LoVo (cell line): ENCODE results near the gene L1TD1.
"Not testable (repeated sequence)": the region's sequence is repeated elsewhere in the genome, so short reads cannot be mapped to it uniquely, and the experiment has no call there.

Experiments
- DNase-seq: peaks from one replicate; pipeline ENCODE4 v3.0.0-alpha.2; 2016; ENCODE audit warnings: low spot score

L1TD1 gene, protein sequence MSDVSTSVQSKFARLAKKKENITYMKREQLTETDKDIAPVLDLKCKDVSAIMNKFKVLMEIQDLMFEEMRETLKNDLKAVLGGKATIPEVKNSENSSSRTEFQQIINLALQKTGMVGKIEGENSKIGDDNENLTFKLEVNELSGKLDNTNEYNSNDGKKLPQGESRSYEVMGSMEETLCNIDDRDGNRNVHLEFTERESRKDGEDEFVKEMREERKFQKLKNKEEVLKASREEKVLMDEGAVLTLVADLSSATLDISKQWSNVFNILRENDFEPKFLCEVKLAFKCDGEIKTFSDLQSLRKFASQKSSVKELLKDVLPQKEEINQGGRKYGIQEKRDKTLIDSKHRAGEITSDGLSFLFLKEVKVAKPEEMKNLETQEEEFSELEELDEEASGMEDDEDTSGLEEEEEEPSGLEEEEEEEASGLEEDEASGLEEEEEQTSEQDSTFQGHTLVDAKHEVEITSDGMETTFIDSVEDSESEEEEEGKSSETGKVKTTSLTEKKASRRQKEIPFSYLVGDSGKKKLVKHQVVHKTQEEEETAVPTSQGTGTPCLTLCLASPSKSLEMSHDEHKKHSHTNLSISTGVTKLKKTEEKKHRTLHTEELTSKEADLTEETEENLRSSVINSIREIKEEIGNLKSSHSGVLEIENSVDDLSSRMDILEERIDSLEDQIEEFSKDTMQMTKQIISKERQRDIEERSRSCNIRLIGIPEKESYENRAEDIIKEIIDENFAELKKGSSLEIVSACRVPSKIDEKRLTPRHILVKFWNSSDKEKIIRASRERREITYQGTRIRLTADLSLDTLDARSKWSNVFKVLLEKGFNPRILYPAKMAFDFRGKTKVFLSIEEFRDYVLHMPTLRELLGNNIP

DNA sequence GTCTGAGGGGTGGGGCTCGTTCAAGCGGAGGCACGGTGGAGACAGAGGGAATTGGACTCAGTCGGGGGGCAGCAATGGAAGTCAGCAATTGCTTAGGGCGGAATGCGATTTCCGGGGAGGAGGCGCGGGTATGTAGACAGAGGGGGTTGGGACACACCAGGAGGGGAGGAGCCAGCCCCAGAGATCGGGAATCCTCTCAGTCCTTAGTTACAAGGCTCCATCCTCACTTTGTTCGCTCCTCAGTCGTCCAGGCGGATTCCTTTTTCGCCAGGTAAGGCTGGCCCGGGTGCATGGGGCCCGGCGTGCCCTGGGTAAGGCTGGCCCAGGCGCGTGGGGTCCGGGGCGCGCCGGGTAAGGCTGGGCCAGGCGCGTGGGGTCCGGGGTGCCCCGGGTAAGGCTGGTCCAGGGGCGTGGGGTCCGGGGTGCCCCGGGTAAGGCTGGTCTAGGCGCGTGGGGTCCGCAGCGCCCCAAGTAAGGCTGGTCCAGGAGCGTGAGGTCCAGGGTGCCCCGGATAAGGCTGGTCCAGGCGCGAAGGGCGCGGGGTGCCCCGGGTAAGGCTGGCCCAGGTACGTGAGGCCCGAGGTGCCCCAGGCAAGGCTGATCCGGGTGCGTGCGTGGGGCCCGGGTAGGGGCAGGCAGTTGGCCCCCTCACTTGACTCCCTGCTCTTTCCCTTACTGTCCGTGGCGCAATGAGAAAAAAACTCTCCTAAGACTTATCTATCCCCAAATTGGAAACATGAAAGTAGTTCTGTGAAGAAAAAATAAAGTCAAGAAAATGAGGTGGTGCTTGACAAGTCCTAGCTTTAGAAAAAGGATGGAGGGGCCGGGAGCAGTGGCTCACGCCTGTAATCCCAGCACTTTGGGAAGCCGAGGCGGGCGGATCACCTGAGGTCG lies at the start of gene L1TD1:
Gene L1TD1, plus strand, starts transcription at position 199 of the 894 bp plus-strand sequence. CDS start 11,780 bp downstream, outside the sequence.
- no peak for DNase-seq

DNA sequence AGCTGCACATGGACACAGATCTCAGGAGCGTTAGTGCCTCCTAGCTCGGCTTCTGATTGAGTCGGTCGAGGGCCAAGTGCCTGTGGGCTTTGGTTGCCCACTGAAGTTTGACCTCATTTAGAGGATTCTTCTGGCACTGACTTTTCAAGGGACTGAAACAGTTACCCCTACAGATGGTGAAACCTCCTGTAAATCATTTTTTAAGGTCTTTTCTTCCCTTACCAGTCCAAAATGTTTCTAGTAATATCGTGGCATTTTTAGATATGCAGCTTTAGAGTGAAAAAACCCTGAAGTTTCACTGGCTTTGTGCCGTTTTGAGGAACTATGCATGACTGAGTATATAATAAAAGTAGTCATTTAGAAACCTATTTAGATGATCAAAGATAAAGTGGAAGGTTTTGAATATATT lies 34.7 kb upstream of the L1TD1 start:
- DNase-seq: no peak

DNA sequence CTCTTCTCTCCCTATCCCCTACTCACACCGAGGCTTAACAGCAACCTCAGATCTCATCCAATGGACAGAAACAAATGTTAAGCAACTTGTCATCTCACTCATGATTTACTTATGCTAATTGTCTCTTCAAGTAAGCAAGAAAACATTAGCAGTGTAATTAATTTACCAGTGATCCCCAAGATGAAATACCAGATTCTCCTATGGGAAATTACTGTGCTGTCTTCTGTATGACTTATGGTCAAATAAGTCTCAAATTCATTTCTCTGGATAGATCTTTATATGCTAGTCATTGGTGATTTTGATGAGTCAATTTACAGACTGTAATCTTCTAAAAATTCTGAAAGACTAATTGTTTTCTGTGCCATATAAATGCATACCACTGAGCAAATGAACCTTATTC lies 32.9 kb upstream of the L1TD1 start:
- DNase-seq: no peak

DNA sequence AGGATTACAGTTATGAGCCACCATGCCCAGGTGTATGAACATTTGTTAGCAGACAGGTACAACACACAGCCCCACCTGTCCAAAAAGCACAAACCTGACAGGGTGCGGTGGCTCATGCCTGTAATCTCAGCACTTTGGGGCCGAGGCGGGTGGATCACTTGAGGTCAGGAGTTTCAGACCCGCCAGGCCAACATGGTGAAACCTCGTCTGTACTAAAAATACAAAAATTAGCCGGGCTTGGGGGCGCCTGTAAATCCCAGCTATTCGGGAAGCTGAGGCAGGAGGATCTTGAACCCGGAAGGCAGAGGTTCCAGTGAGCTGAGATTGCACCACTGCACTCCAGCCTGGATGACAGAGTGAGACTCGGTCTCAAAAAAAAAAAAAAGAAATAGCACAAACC lies 24.3 kb upstream of the L1TD1 start:
- DNase-seq: not testable (repeated sequence)

DNA sequence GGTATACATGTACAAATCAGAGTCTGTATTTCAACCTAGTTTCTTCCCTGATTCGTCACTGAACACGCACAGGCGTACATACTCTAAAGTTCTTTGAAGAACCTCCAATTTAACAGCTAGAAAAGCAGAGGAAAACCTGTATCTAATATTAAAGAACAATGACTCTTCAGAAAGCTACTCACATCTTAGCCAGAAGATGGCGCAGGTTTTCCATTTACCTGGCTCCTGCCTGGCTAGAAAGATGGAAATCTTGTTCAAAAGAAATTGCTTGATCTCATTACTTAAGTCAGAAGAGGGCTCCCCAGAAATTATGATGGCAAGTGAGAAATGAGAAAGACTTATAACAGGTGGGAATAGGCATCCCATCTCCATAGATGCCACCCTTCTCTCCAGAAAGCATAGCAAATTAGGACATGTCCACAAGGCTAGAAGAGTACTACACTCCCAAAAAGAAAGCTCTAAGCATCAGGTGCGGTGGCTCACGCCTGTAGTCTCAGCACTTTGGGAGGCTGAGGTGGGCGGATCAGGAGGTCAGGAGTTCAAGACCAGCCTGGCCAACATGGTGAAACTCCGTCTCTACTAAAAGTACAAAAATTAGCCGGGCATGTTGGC lies 19.0 kb upstream of the L1TD1 start:
- DNase-seq: peak; percentile 60

DNA sequence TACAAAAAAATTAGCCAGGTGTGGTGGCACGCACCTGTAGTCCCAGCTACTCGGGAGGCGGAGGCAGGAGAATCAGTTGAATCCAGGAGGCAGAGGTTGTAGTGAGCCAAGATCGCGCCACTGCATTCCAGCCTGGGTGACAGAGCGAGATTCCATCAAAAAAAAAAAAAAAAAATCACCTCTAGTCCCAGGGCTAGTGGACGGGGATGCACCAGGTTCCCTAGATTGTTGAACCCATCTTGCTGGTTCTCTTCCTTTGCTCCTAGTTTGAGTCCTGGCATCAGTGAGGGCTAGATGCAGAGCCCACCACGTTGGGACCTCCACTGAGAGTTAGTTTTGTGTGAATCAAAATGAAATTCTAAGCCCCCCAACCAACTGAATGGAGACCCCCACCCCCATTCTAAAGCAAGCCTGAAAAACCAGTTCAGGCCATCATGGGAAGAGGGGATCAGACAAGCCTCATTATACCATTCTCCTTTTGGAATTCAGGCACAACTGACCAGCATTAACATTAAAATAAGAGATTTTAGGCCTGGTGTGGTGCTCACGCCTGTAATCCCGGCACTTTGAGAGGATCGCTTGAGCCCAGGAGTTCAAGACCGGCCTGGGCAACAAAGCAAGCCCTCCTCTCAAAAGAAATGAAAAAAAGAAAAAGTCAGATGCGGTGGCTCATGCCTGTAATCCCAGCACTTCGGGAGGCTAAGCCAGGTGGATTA lies 17.9 kb upstream of the L1TD1 start:
- no peak for DNase-seq

DNA sequence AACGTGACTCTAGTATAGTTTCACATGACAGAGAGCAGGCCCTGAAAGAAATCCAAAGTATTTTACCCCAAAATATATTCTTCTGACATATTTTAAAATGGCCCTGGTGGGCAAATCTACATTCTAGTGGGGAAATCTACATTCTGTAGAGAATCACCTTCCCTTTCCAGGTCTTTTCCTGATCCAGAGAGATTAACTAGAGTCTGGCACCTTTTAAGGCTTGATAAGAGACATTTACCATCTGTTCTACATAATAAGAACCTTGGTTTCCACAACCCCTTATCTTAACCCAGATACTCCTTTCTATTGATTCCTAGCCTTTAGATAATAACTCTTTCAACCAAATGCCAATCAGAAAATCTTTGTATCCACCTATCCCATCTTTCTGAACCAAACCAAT lies 17.0 kb upstream of the L1TD1 start:
- no peak for DNase-seq

DNA sequence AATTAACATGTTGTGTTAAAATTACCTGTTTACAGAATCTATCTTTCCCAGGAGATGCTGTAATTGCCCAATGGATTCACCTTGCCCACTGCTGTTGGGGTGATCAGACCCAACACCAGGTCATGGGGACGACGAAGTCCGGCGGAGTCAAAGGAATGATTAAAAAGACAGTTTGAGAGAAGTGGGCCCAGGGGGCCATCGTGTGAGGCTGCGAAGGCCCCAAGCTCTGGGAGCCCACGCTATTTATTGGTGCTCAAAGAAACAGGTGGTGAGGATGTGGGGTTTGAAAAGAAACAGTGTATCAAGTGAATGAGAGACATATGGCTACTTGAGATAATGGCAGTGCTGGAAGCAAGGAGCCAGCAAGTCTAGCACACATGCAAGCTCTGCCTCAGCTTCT lies 16.3 kb upstream of the L1TD1 start:
- no peak for DNase-seq

DNA sequence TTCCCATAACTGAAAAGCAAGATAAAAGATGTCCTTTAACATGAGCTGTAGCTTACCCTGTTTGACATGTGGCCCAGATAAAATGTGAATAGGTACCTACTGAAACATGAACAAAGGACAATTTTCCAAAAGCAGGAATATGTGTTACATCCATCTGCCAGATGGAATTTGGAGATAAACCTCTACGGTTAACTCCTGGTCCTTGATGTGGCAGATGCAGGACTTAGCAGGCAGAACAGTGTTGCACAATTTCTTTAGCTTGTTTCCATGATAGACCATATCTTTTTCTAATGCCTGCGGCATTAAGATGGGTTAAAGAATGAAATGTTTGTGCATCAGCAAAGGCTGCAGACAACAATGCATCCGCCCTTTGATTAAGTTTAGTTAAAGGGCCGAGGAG lies 14.6 kb upstream of the L1TD1 start:
- DNase-seq: not testable (repeated sequence)

DNA sequence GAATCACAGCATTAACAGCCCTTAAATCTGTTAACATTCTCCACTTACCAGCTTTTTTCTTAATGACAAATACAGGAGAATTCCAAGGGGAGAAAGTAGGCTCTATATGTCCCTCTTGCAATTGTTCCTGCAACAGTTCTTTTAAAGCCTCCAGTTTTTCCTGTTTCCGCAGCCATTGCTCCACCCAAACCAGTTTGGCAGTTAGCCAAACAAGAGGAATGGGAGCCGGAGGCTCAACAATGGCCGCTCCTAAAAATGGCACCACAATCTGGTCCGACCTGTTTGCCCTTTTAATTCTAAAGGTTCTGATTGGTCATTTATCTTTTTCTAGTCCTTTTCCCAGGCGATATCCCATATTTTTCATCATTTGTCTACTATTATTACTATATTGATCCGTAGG lies 14.0 kb upstream of the L1TD1 start:
- peak; percentile 44 for DNase-seq

DNA sequence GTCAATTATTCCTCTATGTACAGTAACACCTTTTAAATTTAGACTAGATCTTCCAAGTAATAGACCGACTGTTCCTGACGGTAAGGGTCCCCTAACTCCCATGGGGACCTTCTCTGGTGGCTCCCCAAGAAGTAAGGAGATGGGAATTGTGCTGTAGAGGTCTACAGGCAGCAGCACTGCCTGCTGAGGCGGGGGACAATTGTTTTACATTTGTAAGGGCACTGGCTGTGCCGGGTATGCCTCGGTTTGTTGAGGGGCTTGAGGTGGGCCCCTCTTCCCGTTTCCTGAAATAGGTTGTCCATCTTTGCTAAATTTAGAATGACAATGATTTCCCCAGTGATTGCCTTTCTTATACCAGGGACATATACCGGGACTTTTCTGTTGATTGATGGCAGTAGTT lies 13.1 kb upstream of the L1TD1 start:
- DNase-seq: no peak

DNA sequence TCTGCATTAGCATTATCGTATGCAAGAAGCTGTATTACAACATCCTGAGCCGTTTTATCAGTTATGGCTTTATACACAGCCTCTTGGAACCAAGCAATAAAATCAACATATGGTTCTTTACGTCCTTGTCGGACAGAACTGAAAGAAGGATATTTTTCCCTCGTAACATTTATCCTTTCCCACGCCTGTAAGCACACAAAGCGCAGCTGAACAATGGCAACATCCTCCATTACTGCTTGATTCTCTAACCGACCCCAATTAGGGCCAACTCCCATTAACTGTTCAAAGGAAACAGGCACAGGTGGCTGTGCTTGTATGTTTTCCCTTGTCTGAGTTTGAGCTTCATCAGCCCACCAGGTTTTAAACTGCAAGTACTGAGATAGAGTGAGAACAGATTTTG lies 12.5 kb upstream of the L1TD1 start:
- DNase-seq: not testable (repeated sequence)

DNA sequence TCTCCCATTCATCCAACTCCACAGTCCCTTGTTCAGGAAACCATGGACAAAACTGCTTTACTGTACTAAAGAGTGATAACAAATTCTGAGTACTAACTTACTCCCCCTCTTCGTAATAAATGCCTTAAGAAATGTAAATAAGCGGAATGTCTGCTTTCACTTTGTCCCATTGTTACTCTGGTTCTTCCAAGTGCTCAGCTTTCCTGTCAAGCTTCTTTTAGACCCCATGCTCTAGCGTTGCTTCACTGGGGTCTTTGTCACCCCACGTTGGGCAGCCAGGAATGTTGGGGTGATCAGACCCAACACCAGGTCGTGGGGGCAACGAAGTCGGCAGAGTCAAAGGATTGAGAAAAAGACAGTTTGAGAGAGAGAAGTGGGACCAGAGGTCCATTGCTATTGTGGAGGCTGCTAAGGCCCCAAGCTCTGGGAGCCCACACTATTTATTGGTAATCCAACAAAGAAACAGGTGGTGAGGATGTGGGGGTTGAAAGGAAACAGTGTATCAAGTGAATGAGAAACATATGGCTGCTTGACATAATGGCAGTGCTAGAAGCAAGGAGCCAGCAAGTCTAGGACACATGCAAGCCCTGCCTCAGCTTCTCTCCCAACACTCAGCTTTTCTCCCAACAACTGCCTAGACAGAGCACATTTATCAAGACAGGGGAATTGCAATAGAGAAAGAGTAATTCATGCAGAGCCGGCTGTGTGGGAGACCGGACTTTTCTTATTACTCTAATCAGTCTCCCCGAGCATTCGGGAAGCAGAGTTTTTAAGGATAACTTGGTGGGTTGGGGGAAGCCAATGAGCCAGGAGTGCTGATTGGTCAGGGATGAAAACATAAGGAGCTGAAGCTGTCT lies 11.3 kb upstream of the L1TD1 start:
- not testable (repeated sequence) for DNase-seq

DNA sequence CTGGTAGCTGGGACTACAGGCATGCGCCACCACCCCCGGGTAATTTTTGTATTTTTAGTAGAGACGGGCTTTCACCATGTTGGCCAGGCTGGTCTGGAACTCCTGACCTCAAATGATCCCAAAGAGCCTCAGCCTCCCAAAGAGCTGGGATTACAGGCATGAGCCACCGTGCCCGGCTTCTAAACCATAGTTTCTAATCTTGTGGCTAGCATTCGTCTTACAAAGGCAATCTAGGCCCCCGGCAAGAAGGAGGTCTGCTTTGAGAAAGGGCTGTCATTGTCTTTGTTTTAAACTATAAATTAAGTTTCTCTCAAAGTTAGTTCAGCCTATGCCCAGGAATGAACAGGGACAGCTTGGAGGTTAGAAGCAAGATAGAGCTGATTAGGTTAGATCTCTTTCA lies 10.3 kb upstream of the L1TD1 start:
- DNase-seq: no peak

DNA sequence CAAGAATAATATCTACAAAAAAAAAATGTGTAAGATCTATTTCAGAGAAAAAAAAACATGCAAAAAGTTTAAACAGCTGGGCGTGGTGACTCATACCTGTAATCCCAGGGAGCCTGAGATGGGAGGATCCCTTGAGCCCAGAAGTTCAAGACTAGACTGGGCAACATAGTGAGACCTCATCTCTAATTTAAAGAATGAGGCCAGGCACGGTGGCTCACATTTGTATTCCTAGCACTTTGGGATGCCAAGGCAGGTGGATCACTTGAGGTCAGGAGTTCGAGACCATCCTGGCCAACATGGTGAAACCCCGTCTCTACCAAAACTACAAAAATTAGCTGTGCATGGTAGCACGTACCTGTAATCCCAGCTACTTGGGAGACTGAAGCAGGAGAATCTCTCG lies 9.4 kb upstream of the L1TD1 start:
- DNase-seq: not testable (repeated sequence)

DNA sequence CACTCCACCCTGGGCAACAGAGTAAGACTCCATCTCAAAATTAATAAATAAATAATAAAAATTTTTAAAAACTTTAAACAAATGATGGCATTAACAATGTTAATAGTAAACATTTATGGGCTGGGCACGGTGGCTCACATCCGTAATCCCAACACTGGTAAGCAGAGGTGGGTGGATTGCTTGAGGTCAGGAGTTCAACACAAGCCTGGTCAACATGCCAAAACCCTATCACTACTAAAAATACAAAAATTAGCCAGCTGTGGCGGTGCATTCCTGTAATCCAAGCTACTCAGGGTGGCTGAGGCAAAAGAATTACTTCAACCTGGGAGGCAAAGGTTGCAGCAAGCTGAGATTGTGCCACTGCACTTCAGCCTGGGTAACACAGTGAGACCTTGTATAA lies 9.0 kb upstream of the L1TD1 start:
- no peak for DNase-seq

DNA sequence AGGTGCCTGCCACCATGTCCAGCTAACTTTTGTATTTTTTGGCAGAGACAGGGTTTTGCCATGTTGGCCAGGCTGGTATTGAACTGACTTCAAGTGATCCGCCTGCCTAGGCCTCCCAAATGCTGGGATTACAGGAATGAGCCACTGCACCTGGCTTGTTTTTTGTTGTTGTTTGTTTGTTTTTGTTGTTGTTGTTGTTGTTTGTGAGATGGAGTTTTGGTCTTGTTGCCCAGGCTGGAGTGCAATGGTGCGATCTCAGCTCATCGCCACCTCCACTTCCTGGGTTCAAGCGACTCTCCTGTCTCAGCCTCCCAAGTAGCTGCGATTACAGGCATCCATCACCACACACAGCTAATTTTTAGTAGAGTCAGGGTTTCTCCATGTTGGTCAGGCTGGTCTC lies 7.1 kb upstream of the L1TD1 start:
- no peak for DNase-seq

DNA sequence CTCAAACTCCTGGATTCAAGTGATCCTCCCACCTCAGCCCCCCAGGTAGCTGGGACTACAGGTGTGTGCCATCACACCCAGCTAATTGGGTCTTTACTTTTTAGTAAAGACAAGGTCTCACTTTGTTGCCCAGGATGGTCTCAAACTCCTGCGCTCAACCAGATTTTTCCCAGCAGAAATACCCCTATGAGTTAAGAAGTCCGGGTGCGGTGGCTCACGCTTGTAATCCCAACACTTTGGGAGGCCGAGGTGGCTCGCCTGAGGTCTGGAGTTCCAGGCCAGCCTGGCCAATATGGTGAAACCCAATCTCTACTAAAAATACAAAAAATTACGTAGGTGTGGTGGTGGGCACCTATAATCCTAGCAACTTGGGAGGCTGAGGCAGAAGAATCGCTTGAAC lies 6.5 kb upstream of the L1TD1 start:
- DNase-seq: no peak

DNA sequence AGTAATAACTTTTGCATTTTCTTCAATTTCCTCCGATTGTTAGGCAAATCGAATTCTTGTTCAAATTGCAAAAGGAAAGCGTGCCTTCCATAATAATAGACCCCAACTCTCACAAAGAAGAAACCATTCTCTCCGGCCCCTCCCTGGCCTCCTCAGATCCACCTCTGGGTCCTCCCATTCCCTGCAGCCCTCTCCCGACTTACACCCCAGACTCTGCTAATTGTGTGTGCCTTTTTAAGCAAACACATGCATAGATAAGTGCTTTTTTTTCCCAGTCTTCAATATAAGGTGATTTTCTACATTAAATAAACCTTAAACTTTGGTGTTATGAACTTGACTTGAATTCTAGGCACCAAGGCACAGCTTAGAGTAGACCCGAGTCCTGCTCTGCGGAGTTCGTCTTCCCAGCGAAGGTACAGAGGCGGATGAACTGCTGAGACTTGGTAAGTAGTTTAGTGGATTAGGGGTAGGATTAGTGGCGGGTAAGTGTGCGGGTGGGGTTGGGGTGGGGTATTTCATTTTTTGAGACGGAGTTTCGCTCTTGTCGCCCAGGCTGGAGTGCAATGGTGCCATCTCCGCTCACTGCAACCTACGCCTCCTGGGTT lies 1.5 kb downstream of the L1TD1 start:
- no peak for DNase-seq
